RWPE2 (cell line): ENCODE results near the gene DCLK3.

ENCODE experiments used
- ATAC-seq: fragments of 200-7000 bp; cut with Tn5 transposase; 3 replicates; pipeline ENCODE4 v1.9.1; 2021; ENCODE audit warnings: low read depth
- DNase-seq: peaks from one replicate; pipeline ENCODE4 v3.0.0-alpha.2; 2020; ENCODE audit warnings: low spot score
- H3K27ac ChIP-seq: fragments of 450-650 bp; 2 replicates; pipeline ENCODE4 v1.5.1; 2017; ENCODE audit warnings: mild to moderate bottlenecking; ENCODE audit not compliant: poor library complexity, severe bottlenecking
- H3K27me3 ChIP-seq: fragments of 250-450 bp; sonication (Bioruptor Pico); 2 replicates; pipeline ENCODE4 v1.5.1; 2021; ENCODE audit warnings: mild to moderate bottlenecking, moderate library complexity; ENCODE audit not compliant: insufficient read depth, poor library complexity, severe bottlenecking
- H3K36me3 ChIP-seq: fragments of 250-450 bp; sonication (Bioruptor Pico); 2 replicates; pipeline ENCODE4 v1.5.1; 2020; ENCODE audit warnings: low read depth, mild to moderate bottlenecking, moderate library complexity
- H3K4me1 ChIP-seq: fragments of 250-450 bp; sonication (Bioruptor Pico); 2 replicates; pipeline ENCODE4 v1.5.1; 2021; ENCODE audit warnings: mild to moderate bottlenecking, moderate library complexity; ENCODE audit not compliant: insufficient read depth, poor library complexity, severe bottlenecking
- H3K4me3 ChIP-seq: fragments of 250-450 bp; sonication (Bioruptor Pico); 2 replicates; pipeline ENCODE4 v1.5.1; 2021; ENCODE audit warnings: mild to moderate bottlenecking, moderate library complexity; ENCODE audit not compliant: severe bottlenecking
- H3K9me3 ChIP-seq: fragments of 250-450 bp; sonication (Bioruptor Pico); 2 replicates; pipeline ENCODE4 v1.5.1; 2021; ENCODE audit warnings: mild to moderate bottlenecking, moderate library complexity; ENCODE audit not compliant: severe bottlenecking
- CTCF ChIP-seq: fragments of 450-650 bp; IDR thresholded peaks from one replicate; pipeline ENCODE4 v1.5.1; 2017; ENCODE audit warnings: mild to moderate bottlenecking, moderate library complexity; ENCODE audit not compliant: poor library complexity, severe bottlenecking

Gene DCLK3

GRCh38 chr3:36803091-36803791 lies 38.9 kb upstream of the DCLK3 start:
- ATAC-seq (no peak), DNase-seq (no peak)
- Histone ChIP-seq H3K27ac (no peak overlapping the region), H3K4me1 (no peaks in the 10 kb centered on the region), H3K27me3 (no peaks in the 10 kb centered on the region), H3K36me3 (no peaks in the 10 kb centered on the region), H3K9me3 (no peaks in the 10 kb centered on the region), H3K4me3 (no peak overlapping the region)
- TF ChIP-seq CTCF, result no peak

- H3K4me3 ChIP-seq, result no peak overlapping the region
- H3K27ac ChIP-seq, result no peak overlapping the region
- TF ChIP-seq CTCF, result no peak
- H3K27me3 ChIP-seq, result no peaks in the 10 kb centered on the region
- DNase-seq, result no peak
- no peaks in the 10 kb centered on the region for H3K36me3 ChIP-seq
- no peak for ATAC-seq
- no peaks in the 10 kb centered on the region for H3K9me3 ChIP-seq
- H3K4me1 ChIP-seq, result no peaks in the 10 kb centered on the region
These were observed 36.3 kb upstream of the DCLK3 start for GRCh38 chr3:36800533-36801116.

GRCh38 chr3:36796881-36797280 lies 32.5 kb upstream of the DCLK3 start:
- Histone ChIP-seq H3K27me3 (no peaks in the 10 kb centered on the region), H3K9me3 (no peaks in the 10 kb centered on the region), H3K27ac (no peak overlapping the region), H3K4me3 (no peak overlapping the region), H3K36me3 (no peaks in the 10 kb centered on the region), H3K4me1 (no peaks in the 10 kb centered on the region)
- DNase-seq (no peak), ATAC-seq (no peak)
- TF ChIP-seq CTCF, result no peak

GRCh38 chr3:36796161-36796560 lies 31.8 kb upstream of the DCLK3 start:
- no peak overlapping the region for H3K4me3 ChIP-seq
- H3K36me3 ChIP-seq, result no peaks in the 10 kb centered on the region
- DNase-seq (no peak), ATAC-seq (no peak)
- no peaks in the 10 kb centered on the region for H3K9me3 ChIP-seq
- H3K27ac ChIP-seq, result no peak overlapping the region
- no peak for TF ChIP-seq CTCF
- H3K27me3 ChIP-seq, result no peaks in the 10 kb centered on the region
- no peaks in the 10 kb centered on the region for H3K4me1 ChIP-seq

GRCh38 chr3:36795622-36796021 lies 31.3 kb upstream of the DCLK3 start:
- Histone ChIP-seq H3K4me3 (no peak overlapping the region), H3K27me3 (no peaks in the 10 kb centered on the region), H3K9me3 (no peaks in the 10 kb centered on the region), H3K4me1 (no peaks in the 10 kb centered on the region), H3K36me3 (no peaks in the 10 kb centered on the region), H3K27ac (no peak overlapping the region)
- no peak for TF ChIP-seq CTCF
- DNase-seq (no peak), ATAC-seq (no peak)
